H9 (cell line): Measurements from ENCODE around the gene CEBPG. TPM values are rescaled to one million over a fixed set of nuclear protein-coding genes. Genes with fewer than 3 reads are reported as not detected.

Source experiments
- DNase-seq: peaks from one replicate; pipeline ENCODE4 v3.0.0-alpha.2; 2017
- H2AFZ ChIP-seq: one replicate; pipeline ENCODE4 v1.6.1; 2013; ENCODE audit warnings: mild to moderate bottlenecking, low read length, control low read depth, moderate library complexity
- H2AK5ac ChIP-seq: 2 replicates; pipeline ENCODE4 v1.6.1; 2013; ENCODE audit warnings: low read length, control low read depth, mixed read lengths; ENCODE audit not compliant: insufficient read length
- H2BK120ac ChIP-seq: one replicate; pipeline ENCODE4 v1.6.1; 2013; ENCODE audit warnings: low read depth, mild to moderate bottlenecking, low read length, control low read depth, inconsistent platforms; ENCODE audit not compliant: poor library complexity, severe bottlenecking
- H2BK12ac ChIP-seq: 2 replicates; pipeline ENCODE4 v1.6.1; 2013; ENCODE audit warnings: low read length, control low read depth, mixed read lengths, low read depth; ENCODE audit not compliant: insufficient read length
- H2BK15ac ChIP-seq: 2 replicates; pipeline ENCODE4 v1.6.1; 2013; ENCODE audit warnings: low read depth, low read length, control low read depth
- H2BK20ac ChIP-seq: one replicate; pipeline ENCODE4 v1.6.1; 2013; ENCODE audit warnings: low read depth, mild to moderate bottlenecking, low read length, control low read depth, inconsistent platforms; ENCODE audit not compliant: poor library complexity, severe bottlenecking
- H2BK5ac ChIP-seq: 2 replicates; pipeline ENCODE4 v1.6.1; 2013; ENCODE audit warnings: low read length, control low read depth, mixed read lengths; ENCODE audit not compliant: insufficient read length
- H3K14ac ChIP-seq: 2 replicates; pipeline ENCODE4 v1.6.1; 2013; ENCODE audit warnings: low read length, control low read depth; ENCODE audit not compliant: insufficient read depth
- H3K18ac ChIP-seq: 2 replicates; pipeline ENCODE4 v1.6.1; 2013; ENCODE audit warnings: low read depth, mild to moderate bottlenecking, mixed read lengths, low read length, control low read depth; ENCODE audit not compliant: insufficient read length
- H3K23ac ChIP-seq: 2 replicates; pipeline ENCODE4 v1.6.1; 2013; ENCODE audit warnings: low read length, control low read depth, mixed read lengths, low read depth; ENCODE audit not compliant: insufficient read length
- H3K23me2 ChIP-seq: 2 replicates; pipeline ENCODE4 v1.6.1; 2013; ENCODE audit warnings: low read depth, mild to moderate bottlenecking, mixed read lengths, low read length, control low read depth; ENCODE audit not compliant: insufficient read length, poor library complexity, severe bottlenecking
- H3K27ac ChIP-seq: 2 replicates; pipeline ENCODE4 v1.5.1; 2013; ENCODE audit warnings: low read length, control low read depth, mixed read lengths, low read depth; ENCODE audit not compliant: insufficient read length
- H3K27me3 ChIP-seq: 2 replicates; pipeline ENCODE4 v1.6.1; 2013; ENCODE audit warnings: low read length, control low read depth, inconsistent platforms; ENCODE audit not compliant: insufficient read depth
- H3K4ac ChIP-seq: 2 replicates; pipeline ENCODE4 v1.6.1; 2013; ENCODE audit warnings: low read depth, mild to moderate bottlenecking, control low read depth, inconsistent platforms, low read length, moderate library complexity
- H3K4me1 ChIP-seq: 2 replicates; pipeline ENCODE4 v1.6.1; 2013; ENCODE audit warnings: low read length, control low read depth, inconsistent platforms; ENCODE audit not compliant: insufficient read depth
- H3K4me2 ChIP-seq: 2 replicates; pipeline ENCODE4 v1.6.1; 2013; ENCODE audit warnings: low read length, control low read depth, mixed read lengths; ENCODE audit not compliant: insufficient read length, insufficient read depth
- H3K56ac ChIP-seq: 2 replicates; pipeline ENCODE4 v1.6.1; 2013; ENCODE audit warnings: low read depth, mild to moderate bottlenecking, mixed read lengths, low read length, control low read depth; ENCODE audit not compliant: insufficient read length
- H3K79me1 ChIP-seq: 2 replicates; pipeline ENCODE4 v1.6.1; 2013; ENCODE audit warnings: low read depth, mild to moderate bottlenecking, moderate library complexity, low read length, control low read depth, inconsistent platforms; ENCODE audit not compliant: insufficient read depth, poor library complexity, severe bottlenecking
- H3K79me2 ChIP-seq: 2 replicates; pipeline ENCODE4 v1.6.1; 2013; ENCODE audit warnings: low read length, control low read depth, inconsistent platforms; ENCODE audit not compliant: insufficient read depth
- H3K9ac ChIP-seq: 2 replicates; pipeline ENCODE4 v1.6.1; 2013; ENCODE audit warnings: low read length, control low read depth, mixed read lengths; ENCODE audit not compliant: insufficient read length; ENCODE audit errors: extremely low read depth
- H3K9me3 ChIP-seq: one replicate; pipeline ENCODE4 v1.6.1; 2013; ENCODE audit warnings: low read depth, low read length, inconsistent platforms; ENCODE audit not compliant: control insufficient read depth
- H3T11ph ChIP-seq: one replicate; pipeline ENCODE4 v1.6.1; 2013; ENCODE audit warnings: mild to moderate bottlenecking, low read length, control low read depth, inconsistent platforms
- H4K20me1 ChIP-seq: one replicate; pipeline ENCODE4 v1.6.1; 2013; ENCODE audit not compliant: control insufficient read depth, insufficient read length, insufficient read depth
- H4K5ac ChIP-seq: 2 replicates; pipeline ENCODE4 v1.6.1; 2013; ENCODE audit warnings: low read depth, mild to moderate bottlenecking, mixed read lengths, low read length, control low read depth; ENCODE audit not compliant: insufficient read length
- H4K8ac ChIP-seq: replicated peaks from 2 replicates; pipeline ENCODE4 v1.6.1; 2013; ENCODE audit warnings: low read length, control low read depth, mixed read lengths, low read depth; ENCODE audit not compliant: insufficient read length
- H4K91ac ChIP-seq: 2 replicates; pipeline ENCODE4 v1.6.1; 2013; ENCODE audit warnings: low read depth, mild to moderate bottlenecking, moderate library complexity, mixed read lengths, low read length, control low read depth; ENCODE audit not compliant: insufficient read length
- H3K27ac Mint-ChIP-seq, 3 experiments: 2 replicates in 2 of 3; 3 replicates in 1 of 3; pipeline ENCODE4 v1.8.0; 2020 to 2021; ENCODE audit warnings: mixed read lengths in 3 of 3, mild to moderate bottlenecking in 1 of 3, moderate library complexity in 1 of 3
- H3K27me3 Mint-ChIP-seq: 2 replicates; pipeline ENCODE4 v1.8.0; 2021; ENCODE audit warnings: low read depth, mild to moderate bottlenecking, moderate library complexity, mixed read lengths
- H3K36me3 Mint-ChIP-seq, 3 experiments: 2 replicates in 2 of 3; 3 replicates in 1 of 3; pipeline ENCODE4 v1.8.0; 2020 to 2021; ENCODE audit warnings: low read depth in 3 of 3, mixed read lengths in 3 of 3; ENCODE audit not compliant: insufficient read depth in 1 of 3
- H3K4me1 Mint-ChIP-seq, 2 experiments: 2 replicates each; pipeline ENCODE4 v1.8.0; 2020; ENCODE audit warnings: mixed read lengths in 2 of 2
- H3K4me3 Mint-ChIP-seq, 2 experiments: 2 replicates in 1 of 2; 3 replicates in 1 of 2; pipeline ENCODE4 v1.8.0; 2020 to 2021; ENCODE audit warnings: mild to moderate bottlenecking in 2 of 2, mixed read lengths in 2 of 2, moderate library complexity in 1 of 2
- H3K9me3 Mint-ChIP-seq, 2 experiments: 2 replicates in 1 of 2; 3 replicates in 1 of 2; pipeline ENCODE4 v1.8.0; 2020; ENCODE audit warnings: mild to moderate bottlenecking in 2 of 2, mixed read lengths in 2 of 2, moderate library complexity in 1 of 2
- WGBS: extraction: QIAGEN DNeasy Blood & Tissue Kit; methylation state at CpG from one replicate; pipeline ENCODE4 v1.1.7; 2013; ENCODE audit warnings: missing lambda C conversion rate, low lambda C conversion rate, mixed read lengths; ENCODE audit not compliant: insufficient read length; ENCODE audit errors: extremely low coverage; 5-methylcytosine and 5-hydroxymethylcytosine counted together
- total RNA-seq: library from RNA; stranded (reverse); gene quantifications from 2 replicates; pipeline ENCODE4 v1.2.1, GENCODE V29; 2021
- TF ChIP-seq, protein P1 (sequence below): fragments of 200-600 bp; sonication (generic); conservative IDR thresholded peaks from 3 replicates; pipeline ENCODE4 v1.8.0; 2021; ENCODE audit warnings: antibody characterized with exemption, mild to moderate bottlenecking

The CEBPG gene
- total RNA-seq, 1 experiment from 2014 or later: 33.7 TPM

DNA sequence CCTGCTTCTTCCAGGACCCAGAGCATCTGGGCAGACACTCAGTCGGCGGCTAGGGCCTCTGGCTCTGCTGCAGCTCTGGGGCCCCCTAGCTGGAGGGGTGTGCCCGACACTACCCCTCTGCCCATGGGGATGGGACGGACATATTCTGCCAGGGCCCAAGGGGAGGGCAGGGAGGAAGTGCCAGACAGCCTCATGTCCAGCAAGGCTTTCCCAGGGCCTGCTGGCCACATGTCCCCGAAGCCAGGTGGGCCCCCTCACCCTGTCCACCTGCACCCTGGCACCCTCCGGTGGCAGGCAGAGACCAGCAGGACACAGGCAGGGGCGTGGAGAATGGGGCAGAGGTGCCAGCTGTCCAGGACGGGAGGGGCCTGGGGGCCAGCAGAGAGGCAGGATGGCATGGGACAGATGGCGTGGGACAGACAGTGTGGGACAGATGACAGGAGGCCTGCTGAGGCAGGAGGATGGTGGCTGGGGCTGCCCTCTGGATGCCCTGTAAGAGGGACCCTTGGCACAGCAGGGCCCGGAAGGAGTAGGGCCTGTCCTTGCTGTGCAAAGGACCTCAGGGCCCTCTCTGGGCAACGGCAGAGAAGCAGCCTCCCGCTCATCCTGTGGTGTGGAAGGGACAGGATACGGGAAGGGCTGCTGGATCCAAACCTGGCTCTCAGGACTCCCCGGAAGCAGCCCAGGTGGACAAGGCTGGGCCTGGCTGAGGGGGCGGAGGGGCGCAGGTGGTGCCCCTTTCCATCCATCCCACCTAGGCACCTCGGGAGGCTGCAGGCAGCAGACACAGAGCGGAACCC, 29.1 kb downstream of the CEBPG start:
- H2BK120ac ChIP-seq: no peak overlapping the region
- Mint-ChIP-seq H3K4me3 (no peak overlapping the region), H3K27me3 (no peaks in the 10 kb centered on the region), H3K4me1 (peaks cover 6 to 15% of the 10 kb centered on the region in 2 experiments), H3K9me3 (no peaks in the 10 kb centered on the region), H3K27ac (peak overlapping the region in 1 of 3 experiments; percentile 35; a peak in 1 of 7 replicates), H3K36me3 (no peaks in the 10 kb centered on the region; a peak in 1 of 7 replicates)
- no peak for DNase-seq
- no peaks in the 10 kb centered on the region for H3K23me2 ChIP-seq
- H4K5ac ChIP-seq: no peak overlapping the region
- no peak overlapping the region for H3K4ac ChIP-seq
- no peak overlapping the region for H4K8ac ChIP-seq
- no peak overlapping the region for H2BK12ac ChIP-seq
- no peaks in the 10 kb centered on the region for H3K9me3 ChIP-seq
- no peaks in the 10 kb centered on the region for H4K20me1 ChIP-seq
- no peak overlapping the region for H2AK5ac ChIP-seq
- H3K18ac ChIP-seq: no peak overlapping the region
- H2BK20ac ChIP-seq: no peak overlapping the region
- no peak overlapping the region for H2AFZ ChIP-seq
- no peak overlapping the region for H3K27ac ChIP-seq
- no peak overlapping the region for H3K14ac ChIP-seq
- no peak overlapping the region for H4K91ac ChIP-seq
- TF ChIP-seq, protein P1, sequence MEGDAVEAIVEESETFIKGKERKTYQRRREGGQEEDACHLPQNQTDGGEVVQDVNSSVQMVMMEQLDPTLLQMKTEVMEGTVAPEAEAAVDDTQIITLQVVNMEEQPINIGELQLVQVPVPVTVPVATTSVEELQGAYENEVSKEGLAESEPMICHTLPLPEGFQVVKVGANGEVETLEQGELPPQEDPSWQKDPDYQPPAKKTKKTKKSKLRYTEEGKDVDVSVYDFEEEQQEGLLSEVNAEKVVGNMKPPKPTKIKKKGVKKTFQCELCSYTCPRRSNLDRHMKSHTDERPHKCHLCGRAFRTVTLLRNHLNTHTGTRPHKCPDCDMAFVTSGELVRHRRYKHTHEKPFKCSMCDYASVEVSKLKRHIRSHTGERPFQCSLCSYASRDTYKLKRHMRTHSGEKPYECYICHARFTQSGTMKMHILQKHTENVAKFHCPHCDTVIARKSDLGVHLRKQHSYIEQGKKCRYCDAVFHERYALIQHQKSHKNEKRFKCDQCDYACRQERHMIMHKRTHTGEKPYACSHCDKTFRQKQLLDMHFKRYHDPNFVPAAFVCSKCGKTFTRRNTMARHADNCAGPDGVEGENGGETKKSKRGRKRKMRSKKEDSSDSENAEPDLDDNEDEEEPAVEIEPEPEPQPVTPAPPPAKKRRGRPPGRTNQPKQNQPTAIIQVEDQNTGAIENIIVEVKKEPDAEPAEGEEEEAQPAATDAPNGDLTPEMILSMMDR: no peak; the same call in 2 of the 3 replicates
- no peaks in the 10 kb centered on the region for H3K79me1 ChIP-seq
- no CpG with 5 or more reads among the region's 18 CpGs for WGBS
- H3K23ac ChIP-seq: no peak overlapping the region
- no peak overlapping the region for H3K4me2 ChIP-seq
- no peaks in the 10 kb centered on the region for H3K27me3 ChIP-seq
- no peaks in the 10 kb centered on the region for H3K79me2 ChIP-seq
- no peaks in the 10 kb centered on the region for H3K4me1 ChIP-seq
- no peak overlapping the region for H3T11ph ChIP-seq
- no peak overlapping the region for H2BK5ac ChIP-seq
- H3K56ac ChIP-seq: no peak overlapping the region
- no peak overlapping the region for H3K9ac ChIP-seq
- H2BK15ac ChIP-seq: no peak overlapping the region
